ENCODE results near the gene ZBTB16. TPM values are rescaled to one million over a fixed set of nuclear protein-coding genes. Genes with fewer than 3 reads are reported as not detected.

Gene ZBTB16
- total RNA-seq, 2 donors from 2014 or later: 2.0 to 13.7 TPM

- Histone ChIP-seq H3K27me3 (no peaks in the 10 kb centered on the region), H3K9ac (ENCODE audit: low read depth in 2 of 2, low read length in 2 of 2) (no peak overlapping the region), H3K4me1 (no peaks in the 10 kb centered on the region), H3K4me3 (no peak overlapping the region), H3K36me3 (no peaks in the 10 kb centered on the region), H3K9me3 (no peaks in the 10 kb centered on the region), H3K27ac (no peak overlapping the region)
- TF ChIP-seq, protein P1, sequence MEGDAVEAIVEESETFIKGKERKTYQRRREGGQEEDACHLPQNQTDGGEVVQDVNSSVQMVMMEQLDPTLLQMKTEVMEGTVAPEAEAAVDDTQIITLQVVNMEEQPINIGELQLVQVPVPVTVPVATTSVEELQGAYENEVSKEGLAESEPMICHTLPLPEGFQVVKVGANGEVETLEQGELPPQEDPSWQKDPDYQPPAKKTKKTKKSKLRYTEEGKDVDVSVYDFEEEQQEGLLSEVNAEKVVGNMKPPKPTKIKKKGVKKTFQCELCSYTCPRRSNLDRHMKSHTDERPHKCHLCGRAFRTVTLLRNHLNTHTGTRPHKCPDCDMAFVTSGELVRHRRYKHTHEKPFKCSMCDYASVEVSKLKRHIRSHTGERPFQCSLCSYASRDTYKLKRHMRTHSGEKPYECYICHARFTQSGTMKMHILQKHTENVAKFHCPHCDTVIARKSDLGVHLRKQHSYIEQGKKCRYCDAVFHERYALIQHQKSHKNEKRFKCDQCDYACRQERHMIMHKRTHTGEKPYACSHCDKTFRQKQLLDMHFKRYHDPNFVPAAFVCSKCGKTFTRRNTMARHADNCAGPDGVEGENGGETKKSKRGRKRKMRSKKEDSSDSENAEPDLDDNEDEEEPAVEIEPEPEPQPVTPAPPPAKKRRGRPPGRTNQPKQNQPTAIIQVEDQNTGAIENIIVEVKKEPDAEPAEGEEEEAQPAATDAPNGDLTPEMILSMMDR (IDR thresholded peaks at IDR 0.05): no peak
- intact Hi-C loops (cut with DNase I): loop anchor here (5.0 kb wide), 1 partner anchor 488 kb away; no protein-coding TSS in a partner anchor
- no peak for DNase-seq
Measured at GRCh38 chr11:114274637-114275036, 215.1 kb downstream of the ZBTB16 start.

DNA sequence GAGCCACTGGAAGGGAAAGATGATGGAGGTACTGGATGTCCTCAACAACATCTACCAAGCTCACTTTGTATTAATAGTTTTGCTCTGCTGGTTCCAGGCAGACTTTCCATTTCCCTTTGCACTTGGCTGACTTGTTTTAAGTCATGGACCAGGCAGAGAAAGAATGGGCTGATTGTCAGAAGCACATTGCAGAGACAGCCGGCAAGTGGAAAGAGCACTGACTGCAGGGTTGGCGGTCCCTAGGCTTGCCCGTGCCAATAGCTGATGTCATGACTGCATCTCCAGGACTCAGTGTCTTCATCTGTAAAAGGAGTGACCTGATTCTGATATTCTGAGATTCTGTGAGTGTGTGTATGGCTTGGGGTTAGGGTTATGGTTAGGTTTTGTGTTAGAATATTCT is 215.8 kb downstream of the ZBTB16 start:
- TF ChIP-seq, protein P1 (IDR thresholded peaks at IDR 0.05): no peak
- no peaks in the 10 kb centered on the region for H3K9me3 ChIP-seq
- intact Hi-C loops (cut with DNase I): loop anchor here (5.0 kb wide), 1 partner anchor 487 kb away; no protein-coding TSS in a partner anchor
- H3K27me3 ChIP-seq: no peaks in the 10 kb centered on the region
- H3K9ac ChIP-seq (ENCODE audit: low read depth in 2 of 2, low read length in 2 of 2): no peak overlapping the region
- no peak overlapping the region for H3K4me3 ChIP-seq
- no peaks in the 10 kb centered on the region for H3K4me1 ChIP-seq
- no peaks in the 10 kb centered on the region for H3K36me3 ChIP-seq
- no peak for DNase-seq
- no peak overlapping the region for H3K27ac ChIP-seq

- TF ChIP-seq, protein P1 (IDR thresholded peaks at IDR 0.05): no peak
- Histone ChIP-seq H3K9me3 (no peaks in the 10 kb centered on the region), H3K27me3 (no peaks in the 10 kb centered on the region), H3K4me1 (no peaks in the 10 kb centered on the region), H3K36me3 (no peaks in the 10 kb centered on the region), H3K4me3 (no peak overlapping the region), H3K27ac (no peak overlapping the region), H3K9ac (ENCODE audit: low read depth in 2 of 2, low read length in 2 of 2) (no peak overlapping the region)
- DNase-seq: no peak
- intact Hi-C loops (cut with DNase I): loop anchor here (5.0 kb wide), 1 partner anchor 486 kb away; no protein-coding TSS in a partner anchor
Measured at GRCh38 chr11:114276077-114276476, 216.6 kb downstream of the ZBTB16 start.

DNA sequence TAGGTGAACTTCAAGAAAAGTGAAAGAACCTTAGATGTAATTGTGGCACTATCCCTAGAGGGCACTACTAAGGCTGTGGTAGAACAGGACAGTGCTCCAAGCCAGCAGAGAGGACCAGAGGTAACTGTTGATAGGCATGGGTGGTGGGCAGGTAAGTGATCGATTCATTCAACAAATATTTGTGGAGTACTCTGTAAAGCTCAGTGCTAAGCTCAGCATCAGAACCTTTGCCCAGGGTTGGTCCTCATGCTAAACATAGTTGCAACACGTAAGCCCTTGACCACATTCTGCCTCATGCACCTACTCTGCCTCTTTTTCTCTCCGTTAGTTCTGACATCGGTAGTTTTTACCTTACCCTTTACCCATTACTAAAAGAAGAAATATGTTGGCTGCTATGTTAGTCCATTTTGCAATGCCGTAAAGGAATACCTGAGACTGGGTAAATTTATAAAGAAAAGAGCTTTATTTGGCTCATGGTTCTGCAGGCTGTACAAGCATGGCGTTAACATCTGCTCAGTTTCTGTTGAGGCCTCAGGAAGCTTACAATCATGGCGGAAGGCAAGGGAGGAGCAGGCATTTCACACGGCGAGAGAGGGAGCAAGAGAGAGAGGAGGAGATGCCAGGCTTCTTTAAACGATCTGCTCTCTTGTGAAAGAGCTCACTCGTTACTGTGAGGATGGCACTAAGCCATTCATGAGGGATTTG is 218.3 kb downstream of the ZBTB16 start:
- Histone ChIP-seq H3K4me3 (no peak overlapping the region), H3K9me3 (no peaks in the 10 kb centered on the region), H3K4me1 (no peaks in the 10 kb centered on the region), H3K36me3 (no peaks in the 10 kb centered on the region), H3K9ac (ENCODE audit: low read depth in 2 of 2, low read length in 2 of 2) (no peak overlapping the region), H3K27ac (no peak overlapping the region), H3K27me3 (no peaks in the 10 kb centered on the region)
- TF ChIP-seq, protein P1 (IDR thresholded peaks at IDR 0.05): no peak
- intact Hi-C loops (cut with DNase I): loop anchor here (5.0 kb wide), 1 partner anchor 485 kb away; no protein-coding TSS in a partner anchor
- no peak for DNase-seq

GRCh38 chr11:114278342-114279065 is 219.0 kb downstream of the ZBTB16 start:
- Histone ChIP-seq H3K9ac (ENCODE audit: low read depth in 2 of 2, low read length in 2 of 2) (no peak overlapping the region), H3K4me3 (no peak overlapping the region), H3K27ac (no peak overlapping the region), H3K9me3 (no peaks in the 10 kb centered on the region), H3K4me1 (no peaks in the 10 kb centered on the region), H3K27me3 (no peaks in the 10 kb centered on the region), H3K36me3 (no peaks in the 10 kb centered on the region)
- DNase-seq: no peak
- intact Hi-C loops (cut with DNase I): loop anchor here (5.0 kb wide), 1 partner anchor 484 kb away; no protein-coding TSS in a partner anchor
- TF ChIP-seq, protein P1 (IDR thresholded peaks at IDR 0.05): no peak
